Caco-2 (cell line): Measurements from ENCODE around the gene EVA1C. TPM values are rescaled to one million over a fixed set of nuclear protein-coding genes. Genes with fewer than 3 reads are reported as not detected.

Experiments used
- BruUV-seq: library from RNA; stranded (reverse); fragments of 400-500 nt; replicated peaks from 2 replicates; lab custom pipeline; 2021; lab: Mats Ljungman, UMichigan
- CTCF ChIA-PET: fragments of 300-600 bp; sonication (Branson Sonifier 250); formaldehyde crosslinking; loops from one replicate; lab custom pipeline; 2022; ENCODE audit warnings: antibody characterized with exemption; lab: Charles Lee
- POLR2A ChIA-PET: fragments of 300-600 bp; sonication (Branson Sonifier 250); formaldehyde crosslinking; loops from one replicate; lab custom pipeline; 2022; ENCODE audit warnings: antibody characterized with exemption; lab: Charles Lee
- DNase-seq, 2 experiments: peaks; one replicate each; pipeline versions ENCODE4 v3.0.0 to v3.0.0-alpha.2; 2020 to 2022
- H3K27me3 ChIP-seq: replicated peaks from 2 replicates; pipeline ENCODE4 v1.6.0; 2011; ENCODE audit warnings: low read length; ENCODE audit not compliant: control insufficient read depth, insufficient read depth
- H3K36me3 ChIP-seq: 2 replicates; pipeline ENCODE4 v1.5.1; 2011; ENCODE audit warnings: low read length; ENCODE audit not compliant: control insufficient read depth, insufficient read depth
- H3K4me1 ChIP-seq: fragments of 250-450 bp; sonication (Bioruptor Pico); 2 replicates; pipeline ENCODE4 v1.5.1; 2020; ENCODE audit warnings: mild to moderate bottlenecking
- H3K4me3 ChIP-seq: 2 replicates; pipeline ENCODE4 v1.5.1; 2011; ENCODE audit warnings: low read depth, mild to moderate bottlenecking, control low read depth, low read length
- H3K9me3 ChIP-seq: fragments of 250-450 bp; sonication (Bioruptor Pico); 2 replicates; pipeline ENCODE4 v1.5.1; 2020; ENCODE audit warnings: mild to moderate bottlenecking, moderate library complexity
- H3K27ac Mint-ChIP-seq: one replicate; pipeline ENCODE4 v1.8.0; 2022; ENCODE audit warnings: mixed read lengths; ENCODE audit not compliant: unreplicated experiment
- H3K27me3 Mint-ChIP-seq: one replicate; pipeline ENCODE4 v1.8.0; 2022; ENCODE audit warnings: mixed read lengths; ENCODE audit not compliant: insufficient read depth, unreplicated experiment
- H3K36me3 Mint-ChIP-seq: one replicate; pipeline ENCODE4 v1.8.0; 2022; ENCODE audit warnings: mild to moderate bottlenecking, mixed read lengths; ENCODE audit not compliant: insufficient read depth, unreplicated experiment
- H3K4me1 Mint-ChIP-seq: one replicate; pipeline ENCODE4 v1.8.0; 2022; ENCODE audit warnings: low read depth, mixed read lengths; ENCODE audit not compliant: unreplicated experiment
- H3K4me3 Mint-ChIP-seq: one replicate; pipeline ENCODE4 v1.8.0; 2022; ENCODE audit warnings: mild to moderate bottlenecking, moderate library complexity, mixed read lengths; ENCODE audit not compliant: unreplicated experiment
- H3K9me3 Mint-ChIP-seq: one replicate; pipeline ENCODE4 v1.8.0; 2022; ENCODE audit warnings: mixed read lengths; ENCODE audit not compliant: unreplicated experiment
- CTCF ChIP-seq, 2 experiments: fragments of 200-600 bp in 1 of 2; IDR thresholded peaks; 1 replicate in 1 of 2; 2 replicates in 1 of 2; pipeline versions ENCODE4 v1.5.1 to v1.8.0; 2011 to 2022; ENCODE audit warnings: antibody characterized with exemption in 1 of 2, control low read depth in 1 of 2, inconsistent platforms in 1 of 2, low read depth in 1 of 2, low read length in 1 of 2, mild to moderate bottlenecking in 1 of 2, moderate library complexity in 1 of 2; ENCODE audit not compliant: insufficient read depth in 1 of 2, severe bottlenecking in 1 of 2, unreplicated experiment in 1 of 2
- intact Hi-C: fragments of 100-400 bp; cut with micrococcal nuclease; formaldehyde crosslinking; loops from one replicate; pipeline ENCODE4 v1.10.0; 2022; ENCODE audit not compliant: unreplicated experiment
- total RNA-seq: library from RNA; stranded (reverse); gene quantifications from 2 replicates; pipeline ENCODE4 v1.2.3, GENCODE V29; 2022

Gene EVA1C
- total RNA-seq, 1 experiment from 2014 or later = not detected

- intact Hi-C loops = no loop called here
- Histone ChIP-seq H3K9me3 (no peaks in the 10 kb centered on the region; the same call in 1 of the 2 replicates), H3K4me1 (no peaks in the 10 kb centered on the region), H3K4me3 (no peak overlapping the region), H3K36me3 (no peaks in the 10 kb centered on the region), H3K27me3 (no peaks in the 10 kb centered on the region)
- ChIA-PET POLR2A (no interaction called here), CTCF (no interaction called here)
- BruUV-seq = no TSS peak
- H3K27me3 Mint-ChIP-seq = peaks cover 7% of the 10 kb centered on the region
- H3K4me1 Mint-ChIP-seq = no peaks in the 10 kb centered on the region
- no peak overlapping the region for H3K27ac Mint-ChIP-seq
- no peaks in the 10 kb centered on the region for H3K36me3 Mint-ChIP-seq
- no peak overlapping the region for H3K4me3 Mint-ChIP-seq
- no peak for TF ChIP-seq CTCF (IDR thresholded peaks at IDR 0.05; ENCODE audit: insufficient read depth in 1 of 2, low read depth in 1 of 2, low read length in 1 of 2, severe bottlenecking in 1 of 2, unreplicated experiment in 1 of 2)
- DNase-seq = no peak
- H3K9me3 Mint-ChIP-seq = no peaks in the 10 kb centered on the region
Measured at GRCh38 chr21:32484706-32485380, 72.3 kb downstream of the EVA1C start.

- Histone ChIP-seq H3K9me3 (no peaks in the 10 kb centered on the region; the same call in 1 of the 2 replicates), H3K4me1 (peaks cover 8% of the 10 kb centered on the region; the same call in 1 of the 2 replicates), H3K4me3 (no peak overlapping the region), H3K36me3 (no peaks in the 10 kb centered on the region), H3K27me3 (no peaks in the 10 kb centered on the region)
- intact Hi-C loops = no loop called here
- ChIA-PET CTCF (no interaction called here), POLR2A (no interaction called here)
- Mint-ChIP-seq H3K9me3 (no peaks in the 10 kb centered on the region), H3K27me3 (no peaks in the 10 kb centered on the region), H3K4me3 (no peak overlapping the region), H3K4me1 (no peaks in the 10 kb centered on the region), H3K27ac (no peak overlapping the region), H3K36me3 (no peaks in the 10 kb centered on the region)
- BruUV-seq = no TSS peak
- TF ChIP-seq CTCF (IDR thresholded peaks at IDR 0.05; ENCODE audit: insufficient read depth in 1 of 2, low read depth in 1 of 2, low read length in 1 of 2, severe bottlenecking in 1 of 2, unreplicated experiment in 1 of 2) = no peak
- DNase-seq = no peak
Measured at GRCh38 chr21:32492376-32492775, 79.9 kb downstream of the EVA1C start.

- H3K4me3 Mint-ChIP-seq = no peak overlapping the region
- Histone ChIP-seq H3K36me3 (no peaks in the 10 kb centered on the region), H3K4me3 (no peak overlapping the region), H3K27me3 (no peaks in the 10 kb centered on the region), H3K4me1 (peaks cover 8% of the 10 kb centered on the region; the same call in 1 of the 2 replicates), H3K9me3 (no peaks in the 10 kb centered on the region)
- no TSS peak for BruUV-seq
- H3K27me3 Mint-ChIP-seq = no peaks in the 10 kb centered on the region
- ChIA-PET POLR2A (no interaction called here), CTCF (interaction anchor here (0.7 kb wide), 1 partner anchor 79 kb away, joined by 3 read pairs; no protein-coding TSS in a partner anchor)
- no peaks in the 10 kb centered on the region for H3K9me3 Mint-ChIP-seq
- no peak overlapping the region for H3K27ac Mint-ChIP-seq
- intact Hi-C loops = no loop called here
- no peaks in the 10 kb centered on the region for H3K4me1 Mint-ChIP-seq
- no peak for TF ChIP-seq CTCF (IDR thresholded peaks at IDR 0.05; ENCODE audit: insufficient read depth in 1 of 2, low read depth in 1 of 2, low read length in 1 of 2, severe bottlenecking in 1 of 2, unreplicated experiment in 1 of 2)
- no peaks in the 10 kb centered on the region for H3K36me3 Mint-ChIP-seq
- no peak for DNase-seq
Measured at GRCh38 chr21:32494934-32495709, 82.6 kb downstream of the EVA1C start.
